GM10266 (cell line): ENCODE data around the gene MRPS26.
"Not testable (repeated sequence)": the region's sequence is repeated elsewhere in the genome, so short reads cannot be mapped to it uniquely, and the experiment has no call there.

Experiments
- DNase-seq: peaks from one replicate; pipeline ENCODE4 v3.0.0; 2012; ENCODE audit errors: extremely low spot score
- CTCF ChIP-seq: IDR thresholded peaks from 2 replicates; pipeline ENCODE4 v1.5.1; 2012; ENCODE audit warnings: mild to moderate bottlenecking, low read depth; ENCODE audit not compliant: control insufficient read depth, insufficient read depth; ENCODE audit errors: missing control alignments

Gene MRPS26

GRCh38 chr20:3071266-3071609 lies 25.4 kb downstream of the MRPS26 start:
- no peak for DNase-seq
- no peak for TF ChIP-seq CTCF

- DNase-seq, result no peak
These were observed 26.0 kb downstream of the MRPS26 start, which contains the start of gene OXT for GRCh38 chr20:3071610-3072529. TSS of gene OXT (plus strand) at chr20:3071620. CDS start at chr20:3071656, 36 bp downstream.

GRCh38 chr20:3072530-3073250 lies 26.8 kb downstream of the MRPS26 start:
- DNase-seq, result no peak
- no peak for TF ChIP-seq CTCF

More at GRCh38 chr20:3071610-3072529, 26.0 kb downstream of the MRPS26 start, which contains the start of gene OXT:
- no peak for TF ChIP-seq CTCF

GRCh38 chr20:3073251-3073643 lies 27.4 kb downstream of the MRPS26 start:
- not testable (repeated sequence) for DNase-seq

GRCh38 chr20:3074812-3075211 lies 29.0 kb downstream of the MRPS26 start:
- no peak for TF ChIP-seq CTCF
- DNase-seq, result no peak

- DNase-seq, result not testable (repeated sequence)
These were observed 29.5 kb downstream of the MRPS26 start for GRCh38 chr20:3075315-3075714.

- no peak for TF ChIP-seq CTCF
- no peak for DNase-seq
These were observed 31.8 kb downstream of the MRPS26 start for GRCh38 chr20:3077618-3078134.

DNA sequence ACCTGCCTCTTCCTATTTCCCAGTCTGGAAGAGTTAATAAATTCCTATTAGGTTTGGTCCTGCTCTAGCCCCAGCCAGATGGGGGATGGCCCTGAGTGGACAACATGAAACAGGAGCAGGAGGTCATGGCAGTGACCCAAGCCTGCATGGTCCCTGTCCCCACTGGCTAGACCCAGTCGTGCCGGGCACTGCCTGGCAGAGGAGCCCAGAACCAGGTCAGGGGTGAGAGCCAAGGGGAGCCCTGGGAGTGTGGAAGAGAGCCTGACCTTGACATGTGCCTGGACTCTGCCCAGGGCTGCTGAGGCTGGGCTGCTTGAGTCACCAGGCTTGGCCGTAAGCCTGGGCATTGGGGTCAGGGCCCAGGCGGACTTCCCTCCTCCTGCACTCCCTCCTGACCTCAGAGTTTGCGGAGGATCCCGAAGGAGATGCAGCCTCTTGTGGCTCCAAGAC lies 35.1 kb downstream of the MRPS26 start:
- no peak for TF ChIP-seq CTCF

More for the DNA sequence above, 35.1 kb downstream of the MRPS26 start:
- no peak for DNase-seq
